Tibial artery (tissue), 4 donors: ENCODE measurements around the gene HDAC7.

ENCODE experiments used
- DNase-seq, 2 donors: peaks; one replicate each; pipeline ENCODE4 v3.0.0-alpha.2; 2019
- H3K27ac ChIP-seq, 2 donors: fragments of 200-600 bp; sonication (generic) in 1 of 2; 1 replicate in 1 of 2; 2 replicates in 1 of 2; pipeline ENCODE4 v1.5.1; 2018 to 2019; ENCODE audit warnings: mild to moderate bottlenecking in 1 of 2
- H3K27me3 ChIP-seq, 2 donors: fragments of 200-600 bp; sonication (generic) in 1 of 2; one replicate each; pipeline versions ENCODE4 v1.5.1 to v1.6.0; 2016 to 2019
- H3K36me3 ChIP-seq, 3 donors: fragments of 200-600 bp; sonication (generic) in 2 of 3; one replicate each; pipeline ENCODE4 v1.5.1; 2016 to 2019; ENCODE audit warnings: mild to moderate bottlenecking in 2 of 3
- H3K4me1 ChIP-seq, 4 donors: fragments of 200-600 bp; sonication (generic) in 2 of 4; 1 replicate in 3 of 4; 2 replicates in 1 of 4; pipeline ENCODE4 v1.5.1; 2016 to 2019
- H3K4me3 ChIP-seq, 2 donors: fragments of 200-600 bp; sonication (generic) in 1 of 2; 1 replicate in 1 of 2; 2 replicates in 1 of 2; pipeline ENCODE4 v1.5.1; 2018 to 2019; ENCODE audit warnings: mild to moderate bottlenecking in 2 of 2
- H3K9me3 ChIP-seq, 3 donors: fragments of 200-600 bp; sonication (generic) in 1 of 3; one replicate each; pipeline ENCODE4 v1.5.1; 2016 to 2019
- intact Hi-C: fragments of 100-400 bp; cut with DNase I; formaldehyde crosslinking; loops from one replicate; pipeline ENCODE4 v1.15.0; 2023; ENCODE audit warnings: low total_unique reads
- TF ChIP-seq, protein P1 (sequence below), 2 experiments: fragments of 200-600 bp in 1 of 2; fragments of 450-650 bp in 1 of 2; IDR thresholded peaks; one replicate each; pipeline ENCODE4 v1.5.1; 2017 to 2019; ENCODE audit warnings: antibody characterized with exemption in 2 of 2, mild to moderate bottlenecking in 1 of 2, moderate library complexity in 1 of 2

The HDAC7 gene

DNA sequence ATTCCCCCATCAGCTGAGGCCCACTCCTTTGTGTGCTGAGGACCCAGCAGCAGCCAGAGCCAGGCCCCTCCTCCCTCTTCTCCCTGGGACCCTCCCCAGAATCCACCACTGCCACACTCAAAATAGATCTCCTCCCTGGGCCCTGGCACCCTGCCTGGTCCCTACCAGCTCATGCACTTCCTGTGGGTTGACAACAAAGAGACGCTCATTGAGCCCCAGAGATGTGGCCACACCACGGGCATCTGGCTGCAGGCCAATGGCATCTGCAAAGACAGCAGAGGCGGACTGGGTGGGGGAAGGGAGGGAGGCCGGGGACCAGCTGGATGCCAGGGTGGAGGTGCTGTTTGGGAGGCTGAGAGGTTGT is 78.4 kb downstream of the HDAC7 start:
- intact Hi-C loops = loop anchor here (5.0 kb wide), 1 partner anchor 36 kb away; no protein-coding TSS in a partner anchor
- no peak overlapping the region for H3K4me3 ChIP-seq
- H3K27me3 ChIP-seq = no peaks in the 10 kb centered on the region
- H3K4me1 ChIP-seq = peaks cover 7 to 38% (median 31%) of the 10 kb centered on the region in 4 donors
- no peaks in the 10 kb centered on the region for H3K9me3 ChIP-seq
- H3K36me3 ChIP-seq = peaks cover 0 to 17% (median 0%) of the 10 kb centered on the region in 3 donors
- TF ChIP-seq, protein P1, sequence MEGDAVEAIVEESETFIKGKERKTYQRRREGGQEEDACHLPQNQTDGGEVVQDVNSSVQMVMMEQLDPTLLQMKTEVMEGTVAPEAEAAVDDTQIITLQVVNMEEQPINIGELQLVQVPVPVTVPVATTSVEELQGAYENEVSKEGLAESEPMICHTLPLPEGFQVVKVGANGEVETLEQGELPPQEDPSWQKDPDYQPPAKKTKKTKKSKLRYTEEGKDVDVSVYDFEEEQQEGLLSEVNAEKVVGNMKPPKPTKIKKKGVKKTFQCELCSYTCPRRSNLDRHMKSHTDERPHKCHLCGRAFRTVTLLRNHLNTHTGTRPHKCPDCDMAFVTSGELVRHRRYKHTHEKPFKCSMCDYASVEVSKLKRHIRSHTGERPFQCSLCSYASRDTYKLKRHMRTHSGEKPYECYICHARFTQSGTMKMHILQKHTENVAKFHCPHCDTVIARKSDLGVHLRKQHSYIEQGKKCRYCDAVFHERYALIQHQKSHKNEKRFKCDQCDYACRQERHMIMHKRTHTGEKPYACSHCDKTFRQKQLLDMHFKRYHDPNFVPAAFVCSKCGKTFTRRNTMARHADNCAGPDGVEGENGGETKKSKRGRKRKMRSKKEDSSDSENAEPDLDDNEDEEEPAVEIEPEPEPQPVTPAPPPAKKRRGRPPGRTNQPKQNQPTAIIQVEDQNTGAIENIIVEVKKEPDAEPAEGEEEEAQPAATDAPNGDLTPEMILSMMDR (IDR thresholded peaks at IDR 0.05) = no peak
- peak overlapping the region in 1 of 2 donors; percentile 11 for H3K27ac ChIP-seq
- DNase-seq = peak; percentile 86 to 88

DNA sequence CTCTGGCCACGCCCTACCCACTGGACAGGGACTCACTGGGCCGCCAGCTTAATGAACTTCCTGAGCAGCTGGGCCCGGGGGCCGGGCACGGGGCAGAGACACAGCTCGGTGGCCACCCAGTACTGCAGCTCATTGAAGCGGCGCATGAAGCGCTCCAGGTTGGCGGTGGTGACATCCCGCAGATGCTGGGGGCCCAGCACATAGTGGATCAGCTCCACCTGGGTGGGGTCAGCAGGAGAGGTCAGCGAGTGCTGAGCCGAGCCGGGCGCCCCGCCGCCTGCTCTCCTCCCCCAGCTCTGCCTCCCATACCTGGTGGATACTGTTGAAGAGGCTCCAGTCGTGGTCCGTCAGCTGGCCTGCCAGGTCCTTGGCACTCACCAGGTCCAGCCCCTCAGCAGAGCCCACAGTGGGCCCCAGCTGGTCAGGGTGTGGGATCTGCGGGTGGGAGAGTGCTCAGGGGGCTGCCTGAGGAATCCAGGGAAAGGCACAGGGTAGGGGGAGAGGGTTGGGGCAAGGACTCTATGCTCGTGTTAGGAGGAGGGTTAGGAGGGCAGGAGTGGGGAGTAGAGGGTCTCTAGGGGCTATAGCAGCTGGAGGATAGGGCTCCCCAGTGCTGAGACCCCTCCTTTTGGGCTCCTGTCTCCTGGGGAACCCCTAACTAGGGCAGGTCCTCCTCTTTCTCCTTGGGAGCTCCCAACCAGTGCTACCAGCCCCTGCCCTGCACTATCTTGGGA is 78.9 kb downstream of the HDAC7 start:
- Histone ChIP-seq H3K36me3 (peaks cover 0 to 13% (median 0%) of the 10 kb centered on the region in 3 donors), H3K4me3 (no peak overlapping the region), H3K27ac (peak overlapping the region in 1 of 2 donors; percentile 11), H3K4me1 (peaks cover 12 to 43% (median 36%) of the 10 kb centered on the region in 4 donors), H3K9me3 (no peaks in the 10 kb centered on the region), H3K27me3 (no peaks in the 10 kb centered on the region)
- TF ChIP-seq, protein P1 (IDR thresholded peaks at IDR 0.05) = no peak
- no peak for DNase-seq
- intact Hi-C loops = loop anchor here (5.0 kb wide), 1 partner anchor 37 kb away; no protein-coding TSS in a partner anchor

DNA sequence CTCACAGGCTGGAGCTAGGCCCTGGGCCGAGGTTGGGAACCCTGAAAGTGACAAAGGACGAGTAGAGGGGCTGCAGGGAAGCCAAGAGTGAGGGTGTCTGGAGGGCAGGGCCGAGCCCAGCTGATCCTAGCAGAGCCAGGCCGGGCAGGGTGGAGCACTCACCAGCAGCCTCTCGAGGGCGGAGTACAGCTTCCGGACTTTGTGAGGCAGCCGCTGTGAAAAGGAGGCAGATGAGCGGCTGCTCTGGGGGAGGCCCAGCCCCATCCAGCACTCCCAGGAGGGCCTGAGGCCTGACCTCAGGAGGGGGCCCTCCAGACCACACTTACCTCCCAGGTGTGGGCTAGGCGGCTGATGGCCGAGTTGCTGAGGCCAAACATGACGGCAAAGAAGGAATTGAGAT is 79.7 kb downstream of the HDAC7 start:
- intact Hi-C loops = loop anchor here (5.0 kb wide), 1 partner anchor 37 kb away; no protein-coding TSS in a partner anchor
- Histone ChIP-seq H3K27me3 (no peaks in the 10 kb centered on the region), H3K36me3 (peaks cover 0 to 13% (median 0%) of the 10 kb centered on the region in 3 donors), H3K4me3 (no peak overlapping the region), H3K9me3 (no peaks in the 10 kb centered on the region), H3K4me1 (peaks cover 13 to 50% (median 44%) of the 10 kb centered on the region in 4 donors), H3K27ac (no peak overlapping the region)
- no peak for DNase-seq
- TF ChIP-seq, protein P1 (IDR thresholded peaks at IDR 0.05) = no peak

DNA sequence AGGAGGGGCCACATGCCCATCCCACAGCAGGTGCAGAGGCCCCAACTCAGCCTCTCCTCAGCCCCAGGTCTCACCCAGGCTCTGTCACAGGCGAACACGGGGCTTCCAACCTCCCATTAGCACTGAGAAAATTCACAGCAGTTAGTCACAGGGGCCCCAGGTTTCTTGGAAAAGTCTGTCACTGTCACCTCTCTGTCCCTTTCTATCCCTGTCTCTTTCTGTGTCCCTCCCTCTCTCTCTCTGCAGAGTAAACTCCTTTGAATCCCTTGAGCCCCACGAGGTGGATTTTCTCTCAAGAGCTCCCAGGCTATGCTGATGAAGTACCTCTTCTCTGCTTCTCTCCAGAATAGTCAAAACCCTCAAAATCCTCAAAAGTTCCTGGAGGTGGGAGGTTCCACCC is 80.4 kb downstream of the HDAC7 start:
- DNase-seq = no peak
- H3K27ac ChIP-seq = no peak overlapping the region
- no peak overlapping the region for H3K4me3 ChIP-seq
- H3K27me3 ChIP-seq = no peaks in the 10 kb centered on the region
- H3K4me1 ChIP-seq = peaks cover 13 to 50% (median 45%) of the 10 kb centered on the region in 4 donors
- H3K9me3 ChIP-seq = no peaks in the 10 kb centered on the region
- intact Hi-C loops = no loop called here
- TF ChIP-seq, protein P1 (IDR thresholded peaks at IDR 0.05) = no peak
- peaks cover 0 to 13% (median 0%) of the 10 kb centered on the region in 3 donors for H3K36me3 ChIP-seq

DNA sequence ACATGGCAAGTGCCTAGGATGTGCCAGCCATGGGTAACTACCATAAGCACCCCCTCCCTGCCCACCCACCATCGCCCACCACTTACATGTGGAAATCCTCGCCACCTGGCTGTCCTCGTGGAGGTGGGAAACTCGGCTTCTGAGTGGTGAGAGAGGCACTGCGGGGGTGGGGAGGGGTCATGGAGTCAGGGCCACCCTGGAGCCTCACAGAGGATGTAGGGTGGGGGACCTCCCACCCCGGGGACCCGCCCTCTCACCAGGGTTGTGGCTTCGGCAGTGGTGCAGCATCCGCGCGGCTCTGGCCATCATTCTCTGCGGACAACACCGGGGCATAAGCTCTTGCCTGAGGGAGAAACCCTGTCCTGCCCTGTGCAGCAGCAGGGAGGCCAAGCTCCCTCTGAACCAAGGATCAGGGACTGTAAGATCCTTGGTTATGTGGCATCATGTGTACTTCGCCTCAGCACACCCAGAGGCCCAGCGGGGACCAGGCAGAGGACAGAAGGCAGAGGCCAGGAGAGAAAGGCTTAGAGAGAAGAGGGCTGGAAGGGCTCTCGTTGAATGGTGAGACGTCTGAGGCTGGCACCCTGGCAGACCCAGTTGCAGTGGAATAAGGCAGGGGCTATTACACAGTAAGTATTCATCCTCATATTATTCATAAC is 81.6 kb downstream of the HDAC7 start:
- Histone ChIP-seq H3K4me3 (no peak overlapping the region), H3K9me3 (no peaks in the 10 kb centered on the region), H3K27ac (peak overlapping the region; percentile 82 to 84), H3K27me3 (no peaks in the 10 kb centered on the region), H3K4me1 (peaks cover 13 to 50% (median 45%) of the 10 kb centered on the region in 4 donors), H3K36me3 (peaks cover 0 to 13% (median 0%) of the 10 kb centered on the region in 3 donors)
- intact Hi-C loops = no loop called here
- TF ChIP-seq, protein P1 (IDR thresholded peaks at IDR 0.05) = no peak
- DNase-seq = no peak
